ENCODE measurements around the gene NIP7.

DNA sequence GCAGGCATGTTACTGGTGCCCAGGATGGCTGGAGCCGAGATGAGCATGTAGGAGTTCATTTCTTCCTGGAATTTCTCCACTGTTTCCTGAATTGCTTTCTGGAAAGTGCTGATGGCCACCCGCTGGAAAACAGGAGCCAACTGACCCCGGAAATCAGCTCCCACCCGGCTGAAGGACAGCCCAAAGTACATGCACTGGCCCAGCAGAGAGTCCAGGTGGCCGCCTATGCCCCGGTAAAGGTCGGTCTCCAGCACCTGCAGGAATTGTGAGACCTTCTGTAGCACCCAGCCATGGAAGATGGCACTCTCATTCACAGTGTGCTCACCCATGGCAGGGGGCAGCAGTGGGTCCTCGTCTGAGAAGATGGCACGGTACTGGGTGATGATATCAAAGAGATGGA lies 4.9 kb upstream of the NIP7 start:
- no peak for TF ChIP-seq SIN3A (IDR thresholded peaks at IDR 0.05; ENCODE audit: borderline replicate concordance, insufficient read depth, low read depth, low read length)
- TF ChIP-seq, protein P1, sequence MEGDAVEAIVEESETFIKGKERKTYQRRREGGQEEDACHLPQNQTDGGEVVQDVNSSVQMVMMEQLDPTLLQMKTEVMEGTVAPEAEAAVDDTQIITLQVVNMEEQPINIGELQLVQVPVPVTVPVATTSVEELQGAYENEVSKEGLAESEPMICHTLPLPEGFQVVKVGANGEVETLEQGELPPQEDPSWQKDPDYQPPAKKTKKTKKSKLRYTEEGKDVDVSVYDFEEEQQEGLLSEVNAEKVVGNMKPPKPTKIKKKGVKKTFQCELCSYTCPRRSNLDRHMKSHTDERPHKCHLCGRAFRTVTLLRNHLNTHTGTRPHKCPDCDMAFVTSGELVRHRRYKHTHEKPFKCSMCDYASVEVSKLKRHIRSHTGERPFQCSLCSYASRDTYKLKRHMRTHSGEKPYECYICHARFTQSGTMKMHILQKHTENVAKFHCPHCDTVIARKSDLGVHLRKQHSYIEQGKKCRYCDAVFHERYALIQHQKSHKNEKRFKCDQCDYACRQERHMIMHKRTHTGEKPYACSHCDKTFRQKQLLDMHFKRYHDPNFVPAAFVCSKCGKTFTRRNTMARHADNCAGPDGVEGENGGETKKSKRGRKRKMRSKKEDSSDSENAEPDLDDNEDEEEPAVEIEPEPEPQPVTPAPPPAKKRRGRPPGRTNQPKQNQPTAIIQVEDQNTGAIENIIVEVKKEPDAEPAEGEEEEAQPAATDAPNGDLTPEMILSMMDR (IDR thresholded peaks at IDR 0.05), result no peak
- no peak for TF ChIP-seq POLR2AphosphoS5 (IDR thresholded peaks at IDR 0.05; ENCODE audit: low read depth, low read length)
- no peak for TF ChIP-seq TCF7L2 (IDR thresholded peaks at IDR 0.05; ENCODE audit: low read depth, low read length)

Data from Panc1 (cell line).